ENCODE measurements around the gene KASH5. TPM values are rescaled to one million over a fixed set of nuclear protein-coding genes. Genes with fewer than 3 reads are reported as not detected.
A peak's percentile ranks its signal among the peaks of the same experiment; 100 is the strongest.

KASH5 gene
- total and polyA plus RNA-seq, 2 of the 8 experiments (the other 6 are each of a cell fraction or from before 2014, with no cell fraction given): 0.05 to 0.19 TPM

GRCh38 chr19:49340069-49340864 is 47.8 kb upstream of the KASH5 start:
- Histone ChIP-seq H2AK5ac (ENCODE audit: low read depth, low read length) (no peak overlapping the region), H4K20me1 (replicated peaks in 1 of 2; ENCODE audit: control insufficient read depth in 1 of 2, insufficient read depth in 2 of 2, low read length in 2 of 2) (peaks cover 9 to 27% of the 10 kb centered on the region in 2 experiments), H3K4ac (replicated peaks; ENCODE audit: insufficient read length, low read depth, low read length) (no peak overlapping the region), H3K79me1 (ENCODE audit: low read depth, low read length) (no peaks in the 10 kb centered on the region), H2BK12ac (ENCODE audit: low read depth, low read length) (no peak overlapping the region), H4K8ac (ENCODE audit: extremely low read depth, insufficient read depth, low read length) (no peak overlapping the region; the same call in 1 of the 2 replicates), H3K18ac (ENCODE audit: extremely low read depth, low read length) (peak overlapping the region; percentile 24; the same call in 1 of the 2 replicates), H2BK15ac (ENCODE audit: low read length) (no peak overlapping the region), H2BK20ac (ENCODE audit: low read length) (no peak overlapping the region), H3K27ac (ENCODE audit: low read depth, low read length) (no peak overlapping the region), H4K5ac (ENCODE audit: insufficient read length, low read depth, low read length) (no peak overlapping the region), H3K4me2 (ENCODE audit: insufficient read depth in 1 of 2, low read depth in 2 of 2, low read length in 2 of 2) (peak overlapping the region; percentile 88 to 99; a peak in 3 of 4 replicates), H3K79me2 (ENCODE audit: control insufficient read depth in 1 of 2, insufficient read depth in 2 of 2, low read length in 2 of 2) (no peaks in the 10 kb centered on the region), H2BK5ac (ENCODE audit: low read depth, low read length) (no peak overlapping the region), H3K9ac (replicated peaks in 1 of 4; ENCODE audit: extremely low read depth in 1 of 4, low read depth in 3 of 4, low read length in 3 of 4) (no peak overlapping the region; a peak in 1 of 7 replicates), H3K36me3 (ENCODE audit: control insufficient read depth in 2 of 4, insufficient read depth in 4 of 4, low read length in 3 of 4) (peaks cover 35 to 47% (median 36%) of the 10 kb centered on the region in 4 experiments), H2AFZ (ENCODE audit: low read length) (no peak overlapping the region), H2BK120ac (replicated peaks; ENCODE audit: low read depth, low read length) (no peak overlapping the region), H3K4me1 (replicated peaks in 1 of 4; ENCODE audit: control insufficient read depth in 3 of 4, insufficient read depth in 4 of 4, low read length in 3 of 4) (peaks cover 0 to 17% (median 10%) of the 10 kb centered on the region in 4 experiments; a peak in 6 of 7 replicates), H3K4me3 (ENCODE audit: extremely low read depth in 1 of 4, insufficient read depth in 2 of 4, low read depth in 3 of 4, low read length in 4 of 4) (peak overlapping the region in 2 of 4 experiments; percentile 32 to 56; a peak in 4 of 8 replicates), H3K14ac (ENCODE audit: insufficient read length) (no peak overlapping the region), H3K23me2 (ENCODE audit: low read depth, low read length) (peaks cover 13% of the 10 kb centered on the region), H4K91ac (replicated peaks; ENCODE audit: insufficient read length, low read length) (no peak overlapping the region), H3K9me3 (ENCODE audit: insufficient read depth in 2 of 2, low read depth in 1 of 2, low read length in 1 of 2) (no peaks in the 10 kb centered on the region), H3K23ac (ENCODE audit: insufficient read length) (no peak overlapping the region), H3K27me3 (replicated peaks in 1 of 4; ENCODE audit: control insufficient read depth in 3 of 4, extremely low read depth in 1 of 4, insufficient read depth in 3 of 4, low read length in 3 of 4) (peaks cover 0 to 10% (median 3%) of the 10 kb centered on the region in 4 experiments; a peak in 4 of 7 replicates), H3K56ac (replicated peaks; ENCODE audit: insufficient read length, low read depth, low read length) (no peak overlapping the region)
- FAIRE-seq: no peak
- peak in 1 of 2 experiments; percentile 75 for DNase-seq (ENCODE audit: low read depth in 1 of 2, low spot score in 2 of 2)
- ChIA-PET CTCF (ENCODE audit: partially characterized antibody) (interaction anchor here (0.7 to 2.2 kb wide), 6 partner anchors 19 to 298 kb away, joined by 3 to 8 read pairs (median 4); no protein-coding TSS in a partner anchor), POLR2A (ENCODE audit: partially characterized antibody) (interaction anchor here (0.8 to 6.9 kb wide), 16 partner anchors 8 to 345 kb away, joined by 3 to 63 read pairs (median 4); partner anchors contain the start of genes DKKL1, PIH1D1, RPL13A and SLC6A16)
- WGBS, 2 experiments (ENCODE audit: extremely low coverage in 1 of 2, insufficient coverage in 1 of 2, insufficient read length in 1 of 2, insufficient replicate concordance in 2 of 2, low coverage in 1 of 2, low lambda C conversion rate in 2 of 2, missing lambda C conversion rate in 1 of 2): 64% methylated on average over 21 of the region's 36 CpGs; no CpG with 5 or more reads in 1 of the 2 experiments
- TF ChIP-seq GABPA (IDR thresholded peaks at IDR 0.05; ENCODE audit: borderline replicate concordance, insufficient read depth, low read length): no peak
- TF ChIP-seq TBP (IDR thresholded peaks at IDR 0.05; ENCODE audit: low read depth, low read length): no peak
